Activated naive CD4-positive, alpha-beta T cell treated with anti-CD3 and anti-CD28 coated beads, Interleukin-2, amount 50 U/mL, for 72 hours (primary cell): ENCODE results near the gene AGT. TPM values are rescaled to one million over a fixed set of nuclear protein-coding genes. Genes with fewer than 3 reads are reported as not detected.

Experiments
- total RNA-seq, 2 donors: library from RNA; stranded (reverse); gene quantifications; one replicate each; pipeline ENCODE4 v1.2.3, GENCODE V29; 2022

AGT gene
- total RNA-seq, 2 donors from 2014 or later: not detected

Other genes starting within 250 kb of the AGT start
- 10 to 100 TPM in 1 of 2 donors, 1 to 10 TPM in 1; 9.8 to 30.8 TPM for gene COG2, start 71.6 kb downstream of the AGT start, total RNA-seq
- not detected for gene CAPN9, start 33.3 kb upstream of the AGT start, total RNA-seq
- gene C1orf198, start 154.4 kb upstream of the AGT start, total RNA-seq: 1 to 10 TPM; 5.4 to 8.8 TPM